Erythroblast (primary cell): Measurements from ENCODE around the gene CD8B.
A peak's percentile ranks its signal among the peaks of the same experiment; 100 is the strongest.

ENCODE experiments used
- DNase-seq, 2 experiments: peaks; one replicate each; lab custom pipeline; 2025; lab: John Stamatoyannopoulos, UW
- GATA1 ChIP-seq: IDR thresholded peaks from 2 replicates; pipeline ENCODE4 v1.6.1; 2011; ENCODE audit warnings: low read depth, mild to moderate bottlenecking, control low read depth, low read length, moderate library complexity
- POLR2A ChIP-seq: IDR thresholded peaks from 2 replicates; pipeline ENCODE4 v1.6.1; 2011; ENCODE audit warnings: mild to moderate bottlenecking, low read length

CD8B gene

DNA sequence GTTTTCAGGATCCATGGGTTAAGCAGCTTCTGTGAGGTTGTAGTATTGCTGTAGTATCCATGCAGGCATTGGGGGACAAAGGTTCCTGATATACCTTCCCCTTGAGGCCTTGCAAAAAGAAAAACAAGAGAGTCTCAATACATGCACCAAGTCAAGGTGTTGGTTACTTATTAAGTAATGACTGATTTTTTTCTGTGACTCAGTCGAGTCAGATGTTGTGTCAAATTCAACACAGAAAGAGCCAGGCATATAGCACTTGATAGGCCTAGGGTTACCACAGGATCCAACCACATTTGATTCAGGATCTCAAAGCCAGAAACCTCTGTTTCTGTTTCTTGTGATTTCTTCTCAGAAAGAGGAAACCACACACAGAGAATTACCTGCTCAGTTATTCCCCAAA, 46.1 kb downstream of the CD8B start:
- no peak for TF ChIP-seq GATA1
- TF ChIP-seq POLR2A, result no peak
- no peak for DNase-seq

DNA sequence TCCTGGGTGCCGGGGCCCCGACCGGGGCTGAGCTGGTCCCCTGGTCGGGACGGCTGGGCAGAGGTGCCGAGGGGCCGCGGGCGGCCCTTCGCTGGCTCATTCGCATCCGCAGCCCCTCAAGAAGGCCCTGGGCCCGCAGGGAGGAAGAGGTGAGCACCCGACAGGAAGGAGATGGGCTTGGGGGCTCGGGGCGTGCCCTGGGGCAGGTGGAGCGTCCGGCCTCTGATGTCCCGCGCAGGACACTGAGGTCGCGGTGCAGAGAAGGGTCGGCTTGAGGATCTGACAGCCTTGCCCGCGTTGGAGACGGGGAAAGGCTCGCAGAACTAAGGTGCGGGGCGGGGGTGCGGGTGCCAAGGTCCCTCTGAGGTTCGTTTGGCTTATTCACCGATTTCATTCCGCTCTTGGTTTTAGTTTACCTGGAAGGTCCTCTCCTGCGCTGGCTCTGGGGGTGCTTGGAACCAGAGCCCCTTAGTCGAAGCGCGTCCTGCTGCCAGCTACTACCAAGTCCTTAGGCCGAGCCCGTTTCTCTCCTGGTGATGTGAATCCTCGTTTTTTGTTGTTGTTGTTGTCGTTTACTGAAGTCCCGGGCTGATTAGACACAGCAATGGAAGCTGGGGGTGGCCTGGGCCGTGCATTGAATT, 52.1 kb downstream of the CD8B start:
- peak in 1 of 2 experiments; percentile 9 for DNase-seq
- no peak for TF ChIP-seq GATA1

DNA sequence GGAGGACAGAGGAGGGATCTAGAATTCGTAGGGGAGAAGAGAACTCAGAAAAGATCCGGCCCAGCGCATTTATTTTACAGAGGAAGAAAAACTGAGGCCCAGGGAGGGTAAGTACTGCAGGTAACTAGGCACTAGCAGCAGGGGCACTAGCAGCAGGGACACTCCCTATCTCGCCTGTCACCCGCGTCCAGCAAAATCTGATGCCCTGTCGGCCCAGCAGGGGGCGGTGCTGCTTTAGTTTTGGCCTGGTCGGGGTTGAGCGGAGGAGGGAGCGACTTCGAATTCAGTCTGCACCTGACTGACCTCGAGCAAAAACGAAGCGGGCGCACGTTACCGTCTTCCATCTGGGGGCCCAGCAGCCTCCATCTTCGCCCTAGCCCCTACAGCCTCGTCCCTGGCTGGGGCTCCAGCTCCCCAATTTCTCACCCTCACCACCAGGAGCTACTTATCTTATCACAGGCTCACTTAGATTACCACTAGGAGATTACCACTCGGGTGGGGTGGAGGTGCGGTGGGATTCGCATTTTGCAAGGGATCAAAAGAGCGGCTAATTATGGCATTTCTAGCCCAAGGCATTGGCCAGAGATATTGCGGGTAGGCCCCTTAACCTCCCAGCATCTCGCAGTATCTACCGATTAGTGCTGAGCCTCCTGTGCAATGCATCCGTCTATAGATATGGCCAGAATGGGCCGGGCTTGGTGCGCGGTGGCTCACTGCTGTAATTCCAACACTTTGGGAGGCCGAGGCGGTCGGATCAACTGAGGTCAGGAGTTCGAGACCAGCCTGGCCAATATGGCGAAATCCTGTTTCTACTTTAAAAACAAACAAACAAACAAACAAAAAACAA, 53.1 kb downstream of the CD8B start:
- DNase-seq, result peak; percentile 88 to 93
- TF ChIP-seq POLR2A, result no peak
- TF ChIP-seq GATA1, result no peak

DNA sequence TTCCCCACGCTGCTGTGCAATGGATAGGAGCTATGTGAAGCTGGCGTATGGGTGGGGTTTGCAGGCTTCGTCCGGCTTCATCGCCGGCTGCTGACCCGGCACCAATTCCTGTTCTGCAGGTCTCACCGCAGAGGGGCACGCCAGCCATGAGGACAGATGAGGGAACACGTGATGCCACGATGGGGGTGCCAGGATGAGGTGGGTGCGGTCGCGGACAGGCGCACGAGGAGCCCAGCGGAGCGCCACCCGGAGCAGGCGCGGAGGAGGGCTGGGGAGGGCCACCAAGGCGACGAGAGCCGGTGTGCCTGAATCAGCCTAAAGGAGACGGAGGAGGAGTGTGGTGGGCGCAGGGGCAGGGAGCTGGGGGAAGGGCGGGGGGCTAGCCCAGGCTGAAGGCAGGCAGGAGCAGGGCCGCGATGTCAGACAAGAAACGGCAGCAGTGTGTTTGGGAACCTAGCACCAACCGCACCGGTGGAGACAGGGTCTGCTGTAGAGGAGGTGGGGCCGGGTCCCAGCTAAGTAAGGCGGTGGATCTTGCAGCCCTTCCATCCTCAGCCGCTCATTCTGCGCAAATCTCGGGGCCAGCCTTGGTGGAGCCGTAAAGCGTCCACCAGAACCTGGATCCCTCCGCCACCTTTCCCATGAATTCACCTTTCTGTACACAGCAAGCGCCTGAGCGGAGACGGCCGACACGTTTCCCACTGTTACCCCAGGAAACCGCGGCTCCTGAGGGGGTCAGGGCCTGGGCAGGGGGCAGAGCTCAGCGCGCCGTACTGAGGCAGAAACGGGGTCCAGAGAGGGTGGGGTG, 54.0 kb downstream of the CD8B start:
- DNase-seq, result peak; percentile 36 to 39
- TF ChIP-seq GATA1, result no peak
- TF ChIP-seq POLR2A, result no peak

DNA sequence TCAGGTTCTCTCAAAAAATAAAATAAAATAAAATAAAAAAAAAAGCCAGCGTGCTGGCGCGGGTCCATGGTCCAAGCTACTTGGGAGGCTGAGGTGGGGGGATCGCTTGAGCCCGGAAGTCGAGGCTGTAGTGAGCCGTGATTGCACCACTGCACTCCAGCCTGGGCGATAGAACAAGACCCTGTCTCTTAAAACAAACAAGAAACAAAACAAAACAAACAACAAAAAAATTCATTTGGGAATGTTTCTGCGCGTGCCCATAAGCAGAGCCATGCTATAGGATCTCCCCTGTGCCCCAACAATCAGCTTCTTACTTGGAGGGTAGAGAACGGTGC, 54.6 kb downstream of the CD8B start:
- TF ChIP-seq GATA1 (no peak), POLR2A (no peak)
- DNase-seq, result no peak

DNA sequence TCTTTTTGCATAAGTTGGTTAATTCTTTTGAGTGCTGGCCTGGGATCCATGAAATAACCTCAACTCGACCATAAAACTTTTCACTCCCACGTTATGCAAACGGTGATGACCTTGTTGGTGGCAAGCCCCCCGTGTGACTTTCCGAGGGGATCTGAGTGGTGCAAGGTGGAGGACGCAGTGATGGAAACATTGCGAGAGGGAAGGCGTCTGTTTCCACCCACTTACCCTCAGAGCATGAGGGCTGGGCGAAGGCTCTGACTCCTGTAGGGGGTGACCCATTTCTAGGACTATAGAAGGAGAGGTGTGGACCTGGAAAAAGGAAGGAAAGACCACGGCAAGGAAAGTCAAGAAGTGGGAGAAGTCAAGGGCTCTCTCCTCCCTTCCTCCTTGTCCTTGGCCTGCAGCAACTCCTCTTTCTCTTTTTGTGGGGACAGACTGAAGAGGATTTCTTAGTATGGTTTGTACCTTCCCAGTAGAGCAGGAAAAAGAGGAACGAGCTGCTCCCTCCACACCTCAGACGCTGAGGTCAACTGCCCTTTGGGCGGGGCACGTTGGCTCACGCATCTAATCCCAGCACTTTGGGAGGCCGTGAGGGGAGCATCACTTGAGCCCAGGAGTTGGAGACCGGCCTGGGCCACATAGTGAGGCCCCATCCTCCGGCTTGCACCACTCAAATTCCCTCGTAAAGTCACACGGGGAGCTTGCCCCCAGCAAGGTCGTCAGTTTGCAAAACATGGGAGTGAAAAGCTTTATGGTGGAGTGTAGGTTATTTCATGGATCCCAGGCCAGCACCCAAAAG, 55.4 kb downstream of the CD8B start:
- TF ChIP-seq POLR2A (no peak), GATA1 (no peak)
- no peak for DNase-seq

DNA sequence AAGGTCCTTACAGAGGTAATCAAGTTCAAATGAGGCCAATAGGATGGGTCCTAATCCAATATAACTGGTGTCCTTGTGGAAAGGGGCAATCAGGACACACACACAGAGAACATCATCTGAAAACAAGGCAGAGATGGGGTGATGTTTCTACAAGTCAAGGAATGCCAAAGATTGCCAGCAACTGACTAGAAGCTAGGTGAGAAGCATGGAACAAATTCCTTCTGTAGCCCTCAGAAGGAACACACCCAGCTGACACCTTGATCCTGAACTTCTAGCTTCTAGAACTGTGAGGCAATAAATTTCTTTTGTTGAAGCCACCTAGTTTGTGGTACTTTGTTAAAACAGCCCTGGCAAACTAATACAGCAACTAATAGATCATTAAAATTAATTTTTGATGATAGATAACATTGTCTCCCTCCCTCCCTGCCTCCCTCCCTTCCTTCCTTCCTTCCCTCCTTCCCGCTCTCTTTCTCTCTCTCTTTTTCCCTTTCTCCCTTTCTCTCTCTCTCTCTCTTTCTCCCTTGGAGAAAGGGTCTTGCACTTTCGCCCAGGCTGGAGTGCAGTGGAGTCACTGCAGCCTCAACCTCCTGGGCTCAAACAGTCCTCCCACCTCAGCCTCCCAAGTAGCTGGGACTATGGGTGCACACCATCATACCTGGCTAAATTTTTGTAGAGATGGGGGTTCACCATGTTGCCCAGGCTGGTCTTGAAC, 60.7 kb downstream of the CD8B start:
- DNase-seq, result no peak
- TF ChIP-seq POLR2A, result no peak

DNA sequence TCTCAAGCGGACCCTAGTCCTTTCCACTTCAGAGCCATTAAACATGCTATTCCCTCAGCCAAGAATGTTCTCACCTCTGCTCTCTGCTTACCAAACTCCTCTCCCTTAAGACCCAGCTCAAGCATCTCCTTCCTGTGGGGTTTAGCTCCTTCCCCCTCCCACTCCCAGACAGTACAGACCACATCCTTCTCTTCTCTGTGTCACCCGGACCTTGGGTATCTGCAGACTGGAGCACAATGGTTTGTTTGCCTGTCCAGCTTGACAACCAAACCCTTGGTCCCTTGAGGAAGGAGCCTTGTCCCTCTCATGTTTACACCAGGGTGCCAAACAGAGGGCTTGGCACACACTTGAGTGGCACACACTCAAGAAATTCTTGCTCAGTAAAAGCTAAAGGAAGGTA, 66.8 kb downstream of the CD8B start:
- no peak for DNase-seq
- TF ChIP-seq GATA1 (no peak), POLR2A (no peak)

DNA sequence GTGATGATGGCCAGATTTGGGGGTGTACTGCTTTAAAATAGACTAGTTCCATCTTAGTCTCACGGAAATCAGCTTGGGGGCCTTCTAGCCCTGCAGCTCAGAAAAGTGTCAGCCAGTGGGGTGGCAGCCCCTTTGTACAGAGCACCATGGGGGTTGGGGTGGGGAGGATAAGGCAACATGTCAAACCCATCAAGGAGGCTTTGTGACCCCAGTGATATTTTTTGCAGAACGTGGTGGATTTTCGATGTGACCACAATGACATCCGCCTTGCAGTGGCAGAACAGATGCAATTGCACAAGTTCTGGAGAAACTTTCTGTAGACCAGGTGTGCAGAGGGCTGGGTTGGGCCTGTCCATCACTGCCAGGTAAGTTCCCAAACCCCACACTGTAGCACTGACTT, 67.9 kb downstream of the CD8B start:
- TF ChIP-seq POLR2A (no peak), GATA1 (no peak)
- no peak for DNase-seq

DNA sequence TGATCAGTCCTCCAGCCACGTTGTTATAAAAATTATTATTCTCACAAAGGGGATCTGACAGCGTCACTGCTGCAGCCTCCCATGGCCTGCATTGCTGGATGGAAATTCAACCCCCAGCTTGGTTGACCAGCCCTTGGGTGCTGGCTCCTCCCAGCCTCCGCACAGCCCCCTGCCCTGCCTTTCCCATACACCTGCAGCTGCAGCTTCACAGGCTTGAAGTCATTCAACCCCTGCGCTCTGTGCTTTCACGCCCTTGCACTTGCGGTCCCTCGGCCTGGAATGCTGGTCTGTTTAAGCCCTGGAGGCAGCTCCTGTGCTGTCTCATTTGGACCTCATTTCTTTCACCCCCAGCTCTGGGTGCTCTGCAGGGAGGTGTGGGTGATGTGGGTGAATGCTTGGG, 70.1 kb downstream of the CD8B start:
- DNase-seq, result no peak
- TF ChIP-seq GATA1, result no peak
- no peak for TF ChIP-seq POLR2A

DNA sequence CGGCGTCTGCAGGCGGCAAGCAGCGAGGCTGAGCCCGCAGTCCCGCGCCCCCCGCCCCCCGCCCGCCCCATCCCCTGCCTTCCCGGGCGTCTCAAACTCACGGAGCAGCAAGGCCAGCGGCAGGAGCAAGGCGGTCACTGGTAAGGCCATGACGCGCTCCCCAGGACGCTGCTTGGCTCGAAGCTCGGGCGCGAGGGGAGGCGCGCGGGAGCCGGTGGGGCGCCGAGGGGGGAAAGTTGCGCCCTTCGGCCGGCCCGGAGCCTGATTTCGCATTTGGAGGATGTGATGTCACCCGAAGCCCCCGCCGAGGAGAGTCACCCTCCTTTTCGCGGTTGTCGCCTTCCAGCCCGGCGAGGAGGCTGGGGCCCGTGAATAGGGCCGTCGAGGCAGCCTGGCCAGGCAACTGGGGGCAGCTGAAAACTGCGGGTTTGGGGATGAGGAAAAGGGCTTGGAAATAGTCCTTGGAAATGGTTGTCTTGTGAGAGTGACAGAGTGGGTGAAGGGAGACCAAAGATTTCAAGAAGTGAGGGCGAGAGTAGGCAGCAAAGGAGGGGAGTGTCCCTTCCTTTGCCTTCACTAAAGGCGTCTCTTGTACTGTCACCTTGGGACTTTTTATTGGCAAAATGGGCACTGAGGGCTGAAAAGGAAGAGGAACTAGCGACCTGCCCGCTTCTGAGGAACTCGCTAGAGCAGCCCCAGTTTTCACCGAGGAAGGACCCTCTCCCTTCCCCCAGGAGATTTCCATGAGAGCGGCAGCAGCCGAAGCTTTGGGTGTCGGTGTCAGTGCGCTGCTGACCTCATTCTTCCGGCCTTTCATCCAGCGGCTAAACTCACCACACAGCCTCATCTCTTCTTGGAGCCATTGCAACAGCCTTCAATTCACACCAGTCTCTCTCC, 70.8 kb downstream of the CD8B start, which contains the start of gene CD8A:
TSS of gene CD8A (minus strand) at position 238 of the 897 bp plus-strand sequence. CDS start at position 150, 88 bp downstream.
- no peak for DNase-seq
- TF ChIP-seq POLR2A, result no peak
- TF ChIP-seq GATA1, result no peak

DNA sequence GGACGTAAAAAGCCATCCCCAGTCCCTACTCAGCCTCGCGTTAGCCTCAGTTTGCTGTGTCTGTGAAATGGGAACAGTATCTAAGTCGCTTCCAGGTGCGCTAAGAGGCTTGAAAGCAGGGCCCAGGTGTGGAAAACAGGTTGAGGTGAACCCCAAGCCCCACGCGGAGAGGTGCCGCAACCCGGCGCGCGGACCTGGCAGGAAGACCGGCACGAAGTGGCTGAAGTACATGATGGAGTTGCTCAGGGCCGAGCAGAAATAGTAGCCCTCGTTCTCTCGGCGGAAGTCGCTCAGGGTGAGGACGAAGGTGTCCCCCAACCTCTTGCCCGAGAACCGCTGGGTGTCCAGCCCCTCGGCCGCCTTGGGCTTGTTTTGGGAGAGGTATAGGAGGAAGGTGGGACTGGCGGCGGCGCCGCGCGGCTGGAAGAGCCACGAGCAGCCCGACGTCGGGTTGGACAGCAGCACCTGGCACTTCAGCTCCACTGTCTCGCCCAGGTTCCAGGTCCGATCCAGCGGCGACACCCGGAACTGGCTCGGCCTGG, 71.5 kb downstream of the CD8B start:
- TF ChIP-seq GATA1, result no peak
- no peak for TF ChIP-seq POLR2A
- DNase-seq, result no peak
